ENCODE measurements around the gene IFI6. TPM values are rescaled to one million over a fixed set of nuclear protein-coding genes. Genes with fewer than 3 reads are reported as not detected.

Gene IFI6
- polyA plus RNA-seq, 1 donor (not counting 4 experiments of a cell fraction or from before 2014, with no cell fraction given), result 618 TPM

- Histone ChIP-seq H3K79me2 (ENCODE audit: control insufficient read depth, insufficient read depth, low read length) (no peaks in the 10 kb centered on the region), H3K4me2 (ENCODE audit: control insufficient read depth, extremely low read depth, insufficient read depth, low read depth, low read length) (no peak overlapping the region), H3K4me1 (ENCODE audit: control insufficient read depth, extremely low read depth, insufficient read depth, low read length) (peaks cover 4% of the 10 kb centered on the region), H3K27me3 (ENCODE audit: control insufficient read depth, extremely low read depth, insufficient read depth, low read length) (peaks cover 16% of the 10 kb centered on the region), H3K4me3 (ENCODE audit: control insufficient read depth in 2 of 3, extremely low read depth in 1 of 3, insufficient read depth in 2 of 3, low read depth in 1 of 3, low read length in 3 of 3) (no peak overlapping the region), H4K20me1 (ENCODE audit: control insufficient read depth, extremely low read depth, insufficient read depth, low read length) (no peaks in the 10 kb centered on the region), H2AFZ (ENCODE audit: control insufficient read depth, low read length) (no peak overlapping the region), H3K36me3 (ENCODE audit: control insufficient read depth in 2 of 2, extremely low read depth in 1 of 2, insufficient read depth in 2 of 2, low read length in 2 of 2) (no peaks in the 10 kb centered on the region), H3K9ac (ENCODE audit: control insufficient read depth, extremely low read depth, insufficient read depth, low read length) (no peak overlapping the region), H3K27ac (ENCODE audit: control insufficient read depth, insufficient read depth, low read length) (no peak overlapping the region), H3K9me3 (ENCODE audit: control insufficient read depth, low read depth, low read length) (no peaks in the 10 kb centered on the region), H3K9me1 (ENCODE audit: control insufficient read depth, extremely low read depth, insufficient read depth, low read length) (no peaks in the 10 kb centered on the region)
- FAIRE-seq, result no peak
- TF ChIP-seq EZH2 (IDR thresholded peaks at IDR 0.05; ENCODE audit: low read length), result no peak
- TF ChIP-seq, protein P1, sequence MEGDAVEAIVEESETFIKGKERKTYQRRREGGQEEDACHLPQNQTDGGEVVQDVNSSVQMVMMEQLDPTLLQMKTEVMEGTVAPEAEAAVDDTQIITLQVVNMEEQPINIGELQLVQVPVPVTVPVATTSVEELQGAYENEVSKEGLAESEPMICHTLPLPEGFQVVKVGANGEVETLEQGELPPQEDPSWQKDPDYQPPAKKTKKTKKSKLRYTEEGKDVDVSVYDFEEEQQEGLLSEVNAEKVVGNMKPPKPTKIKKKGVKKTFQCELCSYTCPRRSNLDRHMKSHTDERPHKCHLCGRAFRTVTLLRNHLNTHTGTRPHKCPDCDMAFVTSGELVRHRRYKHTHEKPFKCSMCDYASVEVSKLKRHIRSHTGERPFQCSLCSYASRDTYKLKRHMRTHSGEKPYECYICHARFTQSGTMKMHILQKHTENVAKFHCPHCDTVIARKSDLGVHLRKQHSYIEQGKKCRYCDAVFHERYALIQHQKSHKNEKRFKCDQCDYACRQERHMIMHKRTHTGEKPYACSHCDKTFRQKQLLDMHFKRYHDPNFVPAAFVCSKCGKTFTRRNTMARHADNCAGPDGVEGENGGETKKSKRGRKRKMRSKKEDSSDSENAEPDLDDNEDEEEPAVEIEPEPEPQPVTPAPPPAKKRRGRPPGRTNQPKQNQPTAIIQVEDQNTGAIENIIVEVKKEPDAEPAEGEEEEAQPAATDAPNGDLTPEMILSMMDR (optimal IDR thresholded peaks at IDR 0.05 in 1 of 3, IDR thresholded peaks at IDR 0.05 in 1 of 3, conservative IDR thresholded peaks at IDR 0.05 in 1 of 3; ENCODE audit: extremely low read depth in 1 of 3, insufficient read depth in 2 of 3, low read length in 3 of 3), result no peak
- DNase-seq (ENCODE audit: low read depth, low spot score), result no peak
- dilution Hi-C loops (cut with MboI; ENCODE audit: extremely low pct_ligation_motif_present, low sequenced_read_pairs), result no loop called here
Measured at GRCh38 chr1:27638047-27638734, 33.8 kb downstream of the IFI6 start.

- no peak for FAIRE-seq
- no peak for TF ChIP-seq EZH2 (IDR thresholded peaks at IDR 0.05; ENCODE audit: low read length)
- TF ChIP-seq, protein P1 (optimal IDR thresholded peaks at IDR 0.05 in 1 of 3, IDR thresholded peaks at IDR 0.05 in 1 of 3, conservative IDR thresholded peaks at IDR 0.05 in 1 of 3; ENCODE audit: extremely low read depth in 1 of 3, insufficient read depth in 2 of 3, low read length in 3 of 3), result no peak
- dilution Hi-C loops (cut with MboI; ENCODE audit: extremely low pct_ligation_motif_present, low sequenced_read_pairs), result no loop called here
Measured at GRCh38 chr1:27635396-27636142, 36.4 kb downstream of the IFI6 start.

More at GRCh38 chr1:27635396-27636142, 36.4 kb downstream of the IFI6 start:
- no peaks in the 10 kb centered on the region for H3K9me1 ChIP-seq (ENCODE audit: control insufficient read depth, extremely low read depth, insufficient read depth, low read length)
- H3K9ac ChIP-seq (ENCODE audit: control insufficient read depth, extremely low read depth, insufficient read depth, low read length), result no peak overlapping the region
- H3K36me3 ChIP-seq (ENCODE audit: control insufficient read depth in 2 of 2, extremely low read depth in 1 of 2, insufficient read depth in 2 of 2, low read length in 2 of 2), result no peaks in the 10 kb centered on the region
- no peaks in the 10 kb centered on the region for H3K9me3 ChIP-seq (ENCODE audit: control insufficient read depth, low read depth, low read length)
- no peak overlapping the region for H2AFZ ChIP-seq (ENCODE audit: control insufficient read depth, low read length)
- H3K4me3 ChIP-seq (ENCODE audit: control insufficient read depth in 2 of 3, extremely low read depth in 1 of 3, insufficient read depth in 2 of 3, low read depth in 1 of 3, low read length in 3 of 3), result no peak overlapping the region
- H3K4me2 ChIP-seq (ENCODE audit: control insufficient read depth, extremely low read depth, insufficient read depth, low read depth, low read length), result no peak overlapping the region
- H3K79me2 ChIP-seq (ENCODE audit: control insufficient read depth, insufficient read depth, low read length), result no peaks in the 10 kb centered on the region
- H4K20me1 ChIP-seq (ENCODE audit: control insufficient read depth, extremely low read depth, insufficient read depth, low read length), result no peaks in the 10 kb centered on the region
- no peak for DNase-seq (ENCODE audit: low read depth, low spot score)
- peaks cover 16% of the 10 kb centered on the region for H3K27me3 ChIP-seq (ENCODE audit: control insufficient read depth, extremely low read depth, insufficient read depth, low read length)
- no peak overlapping the region for H3K27ac ChIP-seq (ENCODE audit: control insufficient read depth, insufficient read depth, low read length)
- H3K4me1 ChIP-seq (ENCODE audit: control insufficient read depth, extremely low read depth, insufficient read depth, low read length), result peaks cover 8% of the 10 kb centered on the region
